ENCODE data around the gene ELF4. TPM values are rescaled to one million over a fixed set of nuclear protein-coding genes. Genes with fewer than 3 reads are reported as not detected.

The ELF4 gene
- total RNA-seq, 1 experiment from 2014 or later: 0.81 TPM

GRCh38 chrX:130083107-130083490 lies 27.2 kb downstream of the ELF4 start:
- H3K9me3 ChIP-seq (ENCODE audit: control insufficient read depth, low read depth, low read length): no peaks in the 10 kb centered on the region
- H3K27me3 ChIP-seq (ENCODE audit: insufficient read depth, low read length): no peaks in the 10 kb centered on the region
- Mint-ChIP-seq H3K9me3 (peaks cover 0 to 80% of the 10 kb centered on the region in 2 experiments; a peak in 3 of 5 replicates), H3K36me3 (ENCODE audit: insufficient read depth in 1 of 3, low read depth in 3 of 3) (peaks cover 0 to 2% (median 0%) of the 10 kb centered on the region in 3 experiments; a peak in 1 of 7 replicates), H3K4me3 (no peak overlapping the region), H3K27ac (no peak overlapping the region), H3K27me3 (ENCODE audit: low read depth) (peaks cover 12% of the 10 kb centered on the region), H3K4me1 (peaks cover 10 to 43% of the 10 kb centered on the region in 2 experiments)
- H3T11ph ChIP-seq (ENCODE audit: low read length): no peak overlapping the region
- H3K23me2 ChIP-seq (ENCODE audit: insufficient read length, low read depth, low read length, poor library complexity, severe bottlenecking): no peaks in the 10 kb centered on the region
- no peak overlapping the region for H3K23ac ChIP-seq (ENCODE audit: insufficient read length, low read depth, low read length)
- no peak overlapping the region for H2BK120ac ChIP-seq (ENCODE audit: low read depth, low read length, poor library complexity, severe bottlenecking)
- no peaks in the 10 kb centered on the region for H4K20me1 ChIP-seq (ENCODE audit: control insufficient read depth, insufficient read depth, insufficient read length)
- no peak overlapping the region for H4K8ac ChIP-seq (replicated peaks; ENCODE audit: insufficient read length, low read depth, low read length)
- H4K5ac ChIP-seq (ENCODE audit: insufficient read length, low read depth, low read length): no peak overlapping the region
- no peak overlapping the region for H3K27ac ChIP-seq (ENCODE audit: insufficient read length, low read depth, low read length)
- no peak overlapping the region for H2BK20ac ChIP-seq (ENCODE audit: low read depth, low read length, poor library complexity, severe bottlenecking)
- H3K4me1 ChIP-seq (ENCODE audit: insufficient read depth, low read length): 0 out of 2 replicates have a peak, but pooled peaks cover 3% of the 10 kb centered on the region
- TF ChIP-seq CTCF (conservative IDR thresholded peaks at IDR 0.05): no peak
- no peak overlapping the region for H2AK5ac ChIP-seq (ENCODE audit: insufficient read length, low read length)
- H3K9ac ChIP-seq (ENCODE audit: extremely low read depth, insufficient read length, low read length): no peak overlapping the region
- H4K91ac ChIP-seq (ENCODE audit: insufficient read length, low read depth, low read length): no peak overlapping the region
- no peak overlapping the region for H3K18ac ChIP-seq (ENCODE audit: insufficient read length, low read depth, low read length)
- no peak overlapping the region for H2BK15ac ChIP-seq (ENCODE audit: low read depth, low read length)
- H3K56ac ChIP-seq (ENCODE audit: insufficient read length, low read depth, low read length): no peak overlapping the region
- no peak overlapping the region for H2BK12ac ChIP-seq (ENCODE audit: insufficient read length, low read depth, low read length)
- no peak for DNase-seq
- no peak overlapping the region for H2AFZ ChIP-seq (ENCODE audit: low read length)
- H3K4me2 ChIP-seq (ENCODE audit: insufficient read depth, insufficient read length, low read length): no peak overlapping the region
- H2BK5ac ChIP-seq (ENCODE audit: insufficient read length, low read length): no peak overlapping the region
- H3K79me1 ChIP-seq (ENCODE audit: insufficient read depth, low read depth, low read length, poor library complexity, severe bottlenecking): no peaks in the 10 kb centered on the region
- H3K79me2 ChIP-seq (ENCODE audit: insufficient read depth, low read length): no peaks in the 10 kb centered on the region
- no peak overlapping the region for H3K4ac ChIP-seq (ENCODE audit: low read depth, low read length)
- no CpG with 5 or more reads among the region's 7 CpGs for WGBS (ENCODE audit: extremely low coverage, insufficient read length, low lambda C conversion rate)
- H3K14ac ChIP-seq (ENCODE audit: insufficient read depth, low read length): no peak overlapping the region

Measured in H9 (cell line).